HCT116 (cell line): ENCODE measurements around the gene ARRDC1.
"Not testable (repeated sequence)": the region's sequence is repeated elsewhere in the genome, so short reads cannot be mapped to it uniquely, and the experiment has no call there.

Experiments used
- CEBPB ChIP-seq: IDR thresholded peaks from 2 replicates; pipeline ENCODE4 v1.6.1; 2012; ENCODE audit warnings: low read depth
- CTCF ChIP-seq, 3 experiments: fragments of 200-600 bp in 1 of 3; sonication (generic) in 1 of 3; IDR thresholded peaks in 2 of 3; conservative IDR thresholded peaks in 1 of 3; 2 replicates each; pipeline ENCODE4 v1.5.1; 2012 to 2017; ENCODE audit warnings: low read depth in 2 of 3, low read length in 2 of 3, antibody characterized with exemption in 1 of 3, borderline replicate concordance in 1 of 3, control low read depth in 1 of 3, mild to moderate bottlenecking in 1 of 3, mixed read lengths in 1 of 3, mixed run types in 1 of 3, moderate library complexity in 1 of 3; ENCODE audit not compliant: insufficient read depth in 1 of 3
- EZH2 ChIP-seq: fragments of 200-600 bp; sonication (generic); IDR thresholded peaks from 2 replicates; pipeline ENCODE4 v1.6.1; 2017; ENCODE audit warnings: antibody characterized with exemption, mixed run types
- JUND ChIP-seq: IDR thresholded peaks from 2 replicates; pipeline ENCODE4 v1.6.1; 2012
- POLR2AphosphoS5 ChIP-seq: IDR thresholded peaks from 2 replicates; pipeline ENCODE4 v1.6.1; 2011; ENCODE audit warnings: mild to moderate bottlenecking, low read depth, low read length, moderate library complexity
- RAD21 ChIP-seq: IDR thresholded peaks from 2 replicates; pipeline ENCODE4 v1.6.1; 2012; ENCODE audit warnings: low read depth, mild to moderate bottlenecking
- REST ChIP-seq: IDR thresholded peaks from 2 replicates; pipeline ENCODE4 v1.6.1; 2012; ENCODE audit warnings: low read depth
- SP1 ChIP-seq: IDR thresholded peaks from 2 replicates; pipeline ENCODE4 v1.6.1; 2012; ENCODE audit warnings: low read depth
- TCF7L2 ChIP-seq: IDR thresholded peaks from 2 replicates; pipeline ENCODE4 v1.7.0; 2011; ENCODE audit warnings: borderline replicate concordance, inconsistent platforms; ENCODE audit not compliant: insufficient read depth, insufficient read length; ENCODE audit errors: extremely low read depth
- YY1 ChIP-seq: IDR thresholded peaks from 2 replicates; pipeline ENCODE4 v1.6.1; 2011; ENCODE audit warnings: low read length, low read depth, moderate library complexity, mild to moderate bottlenecking; ENCODE audit not compliant: insufficient replicate concordance; ENCODE audit errors: extremely low read depth
- ZFX ChIP-seq: fragments of 450-650 bp; IDR thresholded peaks from 2 replicates; pipeline ENCODE4 v1.6.1; 2017
- TF ChIP-seq, protein P1 (sequence below): IDR thresholded peaks from 2 replicates; pipeline ENCODE4 v1.6.1; 2012

DNA sequence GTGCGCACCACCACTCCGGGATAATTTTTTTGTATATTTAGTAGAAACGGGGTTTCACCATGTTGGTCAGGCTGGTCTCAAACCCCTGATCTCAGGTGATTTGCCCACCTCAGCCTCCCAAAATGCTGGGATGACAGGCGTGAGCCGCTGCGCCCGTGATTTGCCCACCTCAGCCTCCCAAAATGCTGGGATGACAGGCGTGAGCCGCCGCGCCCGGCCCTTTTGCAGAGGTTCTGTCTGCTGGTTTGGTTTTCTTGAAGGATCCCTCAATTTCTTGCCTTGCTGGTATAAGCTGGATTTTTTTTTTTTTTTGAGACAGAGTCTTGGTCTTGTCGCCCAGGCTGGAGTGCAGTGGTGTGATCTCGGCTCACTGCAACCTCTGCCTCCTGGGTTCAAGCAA, 21.9 kb downstream of the ARRDC1 start:
- TF ChIP-seq REST; CTCF (IDR thresholded peaks at IDR 0.05 in 2 of 3, conservative IDR thresholded peaks at IDR 0.05 in 1 of 3; ENCODE audit: borderline replicate concordance in 1 of 3, insufficient read depth in 1 of 3, low read depth in 2 of 3, low read length in 2 of 3); TCF7L2; RAD21; JUND; POLR2AphosphoS5; YY1; ZFX; CEBPB; SP1; EZH2: not testable (repeated sequence)
- TF ChIP-seq, protein P1, sequence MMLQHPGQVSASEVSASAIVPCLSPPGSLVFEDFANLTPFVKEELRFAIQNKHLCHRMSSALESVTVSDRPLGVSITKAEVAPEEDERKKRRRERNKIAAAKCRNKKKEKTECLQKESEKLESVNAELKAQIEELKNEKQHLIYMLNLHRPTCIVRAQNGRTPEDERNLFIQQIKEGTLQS, result not testable (repeated sequence)
